ENCODE data around the gene ECE1.

ECE1 gene

GRCh38 chr1:21325231-21325718, 35.0 kb upstream of the ECE1 start:
- DNase-seq, result peak; percentile 66

GRCh38 chr1:21324368-21325141, 34.3 kb upstream of the ECE1 start:
- DNase-seq, result peak; percentile 86

GRCh38 chr1:21323091-21323490, 32.8 kb upstream of the ECE1 start:
- DNase-seq, result no peak

- no peak for DNase-seq
These were observed 32.4 kb upstream of the ECE1 start for GRCh38 chr1:21322681-21323016.

- DNase-seq, result no peak
These were observed 31.9 kb upstream of the ECE1 start for GRCh38 chr1:21321963-21322680.

GRCh38 chr1:21320410-21321108, 30.3 kb upstream of the ECE1 start:
- DNase-seq, result no peak

- no peak for DNase-seq
These were observed 29.5 kb upstream of the ECE1 start for GRCh38 chr1:21319447-21320407.

GRCh38 chr1:21318714-21319159, 28.5 kb upstream of the ECE1 start:
- no peak for DNase-seq

- DNase-seq, result no peak
These were observed 27.9 kb upstream of the ECE1 start for GRCh38 chr1:21318057-21318713.

GRCh38 chr1:21317690-21318043, 27.4 kb upstream of the ECE1 start:
- DNase-seq, result no peak

GRCh38 chr1:21317035-21317689, 26.9 kb upstream of the ECE1 start:
- no peak for DNase-seq

GRCh38 chr1:21314743-21315396, 24.6 kb upstream of the ECE1 start:
- no peak for DNase-seq

GRCh38 chr1:21313886-21314721, 23.8 kb upstream of the ECE1 start:
- DNase-seq, result no peak

- DNase-seq, result no peak
These were observed 23.1 kb upstream of the ECE1 start for GRCh38 chr1:21313203-21313885.

GRCh38 chr1:21312407-21312992, 22.2 kb upstream of the ECE1 start:
- no peak for DNase-seq

- no peak for DNase-seq
These were observed 20.8 kb upstream of the ECE1 start for GRCh38 chr1:21311016-21311415.

- no peak for DNase-seq
These were observed 18.8 kb upstream of the ECE1 start for GRCh38 chr1:21308847-21309652.

- no peak for DNase-seq
These were observed 18.1 kb upstream of the ECE1 start for GRCh38 chr1:21308330-21308729.
